ENCODE results near the gene NET1. TPM values are rescaled to one million over a fixed set of nuclear protein-coding genes. Genes with fewer than 3 reads are reported as not detected.

Gene NET1
- total and polyA plus RNA-seq, 2 experiments from 2014 or later, result 62.5 to 96.4 TPM

- Histone ChIP-seq H2AFZ (no peak overlapping the region), H3K79me2 (no peaks in the 10 kb centered on the region), H3K4me1 (ENCODE audit: insufficient read depth) (peaks cover 11% of the 10 kb centered on the region), H3K9me3 (ENCODE audit: low read depth) (no peaks in the 10 kb centered on the region), H3K4me2 (no peak overlapping the region), H3K27ac (no peak overlapping the region), H3K9me2 (replicated peaks; ENCODE audit: insufficient read depth) (no peaks in the 10 kb centered on the region), H3K4me3 (no peak overlapping the region), H3K36me3 (replicated peaks; ENCODE audit: insufficient read depth, low read depth) (no peaks in the 10 kb centered on the region), H4K20me1 (ENCODE audit: insufficient read depth, poor library complexity, severe bottlenecking) (no peaks in the 10 kb centered on the region), H3K27me3 (no peaks in the 10 kb centered on the region)
- no peak for TF ChIP-seq EZH2 (IDR thresholded peaks at IDR 0.05; ENCODE audit: borderline replicate concordance)
- no peak for TF ChIP-seq EZH2phosphoT487 (IDR thresholded peaks at IDR 0.05; ENCODE audit: low read depth, severe bottlenecking, unreplicated experiment)
- no peak for TF ChIP-seq CTCF (IDR thresholded peaks at IDR 0.05; ENCODE audit: poor library complexity)
- DNase-seq (ENCODE audit: low spot score), result no peak
- 90% methylated on average over 7 of the region's 7 CpGs for WGBS (ENCODE audit: low lambda C conversion rate, missing lambda C conversion rate)
Observed at GRCh38 chr10:5500162-5500670, 87.9 kb downstream of the NET1 start.

- 90% methylated on average over 5 of the region's 5 CpGs for WGBS (ENCODE audit: low lambda C conversion rate, missing lambda C conversion rate)
Observed at GRCh38 chr10:5500910-5501309, 88.6 kb downstream of the NET1 start.

GRCh38 chr10:5502061-5502521, 89.7 kb downstream of the NET1 start:
- Histone ChIP-seq H3K27ac (no peak overlapping the region), H3K4me1 (ENCODE audit: insufficient read depth) (peaks cover 5% of the 10 kb centered on the region), H3K36me3 (replicated peaks; ENCODE audit: insufficient read depth, low read depth) (no peaks in the 10 kb centered on the region), H3K27me3 (no peaks in the 10 kb centered on the region), H3K79me2 (no peaks in the 10 kb centered on the region), H3K4me2 (no peak overlapping the region), H3K9me2 (replicated peaks; ENCODE audit: insufficient read depth) (no peaks in the 10 kb centered on the region), H2AFZ (no peak overlapping the region), H4K20me1 (ENCODE audit: insufficient read depth, poor library complexity, severe bottlenecking) (no peaks in the 10 kb centered on the region), H3K9me3 (ENCODE audit: low read depth) (no peaks in the 10 kb centered on the region), H3K4me3 (no peak overlapping the region)
- TF ChIP-seq EZH2 (IDR thresholded peaks at IDR 0.05; ENCODE audit: borderline replicate concordance), result no peak
- no peak for TF ChIP-seq CTCF (IDR thresholded peaks at IDR 0.05; ENCODE audit: poor library complexity)
- no peak for TF ChIP-seq EZH2phosphoT487 (IDR thresholded peaks at IDR 0.05; ENCODE audit: low read depth, severe bottlenecking, unreplicated experiment)
- no peak for DNase-seq (ENCODE audit: low spot score)
- WGBS (ENCODE audit: low lambda C conversion rate, missing lambda C conversion rate), result 79% methylated on average over 12 of the region's 12 CpGs

More at GRCh38 chr10:5500910-5501309, 88.6 kb downstream of the NET1 start:
- TF ChIP-seq CTCF (IDR thresholded peaks at IDR 0.05; ENCODE audit: poor library complexity) (no peak), EZH2phosphoT487 (IDR thresholded peaks at IDR 0.05; ENCODE audit: low read depth, severe bottlenecking, unreplicated experiment) (no peak), EZH2 (IDR thresholded peaks at IDR 0.05; ENCODE audit: borderline replicate concordance) (no peak)
- H3K27ac ChIP-seq, result no peak overlapping the region
- no peaks in the 10 kb centered on the region for H3K27me3 ChIP-seq
- DNase-seq (ENCODE audit: low spot score), result no peak
- H2AFZ ChIP-seq, result no peak overlapping the region
- H3K9me3 ChIP-seq (ENCODE audit: low read depth), result no peaks in the 10 kb centered on the region
- no peak overlapping the region for H3K4me2 ChIP-seq
- no peaks in the 10 kb centered on the region for H3K79me2 ChIP-seq
- no peaks in the 10 kb centered on the region for H3K36me3 ChIP-seq (replicated peaks; ENCODE audit: insufficient read depth, low read depth)
- H4K20me1 ChIP-seq (ENCODE audit: insufficient read depth, poor library complexity, severe bottlenecking), result no peaks in the 10 kb centered on the region
- no peaks in the 10 kb centered on the region for H3K9me2 ChIP-seq (replicated peaks; ENCODE audit: insufficient read depth)
- H3K4me3 ChIP-seq, result no peak overlapping the region
- peaks cover 6% of the 10 kb centered on the region for H3K4me1 ChIP-seq (ENCODE audit: insufficient read depth)
